Loucy (cell line): ENCODE results near the gene TACC3.

Source experiments
- H2AFZ ChIP-seq: fragments of 200-600 bp; sonication (generic); 2 replicates; pipeline ENCODE4 v1.6.0; 2016; ENCODE audit warnings: antibody characterized with exemption, mild to moderate bottlenecking, low read length, moderate library complexity
- H3F3A ChIP-seq: fragments of 200-600 bp; 2 replicates; pipeline ENCODE4 v1.6.0; 2016; ENCODE audit warnings: antibody characterized with exemption, low read depth, mild to moderate bottlenecking
- H3K27me3 ChIP-seq: fragments of 200-600 bp; sonication (generic); 2 replicates; pipeline ENCODE4 v1.6.1; 2014; ENCODE audit warnings: low read length, mild to moderate bottlenecking; ENCODE audit not compliant: insufficient read depth, poor library complexity, severe bottlenecking
- H3K36me3 ChIP-seq: fragments of 200-600 bp; sonication (generic); 2 replicates; pipeline ENCODE4 v1.6.1; 2016; ENCODE audit warnings: low read length; ENCODE audit not compliant: insufficient read depth
- H3K4me1 ChIP-seq: fragments of 200-600 bp; sonication (generic); 2 replicates; pipeline ENCODE4 v1.5.1; 2014; ENCODE audit warnings: low read length, mild to moderate bottlenecking; ENCODE audit not compliant: insufficient read depth, poor library complexity, severe bottlenecking
- H3K4me2 ChIP-seq: fragments of 200-600 bp; sonication (generic); 2 replicates; pipeline ENCODE4 v1.6.0; 2014; ENCODE audit warnings: antibody characterized with exemption, low read length, low read depth, mild to moderate bottlenecking; ENCODE audit not compliant: poor library complexity, severe bottlenecking
- H3K4me3 ChIP-seq: fragments of 200-600 bp; sonication (generic); 2 replicates; pipeline ENCODE4 v1.5.1; 2014; ENCODE audit warnings: low read length, mild to moderate bottlenecking, mixed read lengths; ENCODE audit not compliant: poor library complexity, severe bottlenecking
- H3K79me2 ChIP-seq: fragments of 200-600 bp; sonication (generic); 2 replicates; pipeline ENCODE4 v1.6.1; 2014; ENCODE audit warnings: low read length; ENCODE audit not compliant: insufficient read depth
- H3K9ac ChIP-seq: fragments of 200-600 bp; sonication (generic); 2 replicates; pipeline ENCODE4 v1.6.0; 2014; ENCODE audit warnings: mild to moderate bottlenecking, low read depth, low read length, moderate library complexity; ENCODE audit not compliant: poor library complexity, severe bottlenecking
- H3K9me2 ChIP-seq: fragments of 200-600 bp; sonication (generic); replicated peaks from 2 replicates; pipeline ENCODE4 v1.6.1; 2016; ENCODE audit warnings: low read depth, low read length, mixed read lengths
- H3K9me3 ChIP-seq: fragments of 200-600 bp; sonication (generic); 2 replicates; pipeline ENCODE4 v1.6.1; 2014; ENCODE audit warnings: mild to moderate bottlenecking, antibody characterized with exemption, low read length, low read depth; ENCODE audit not compliant: insufficient read depth
- H4K20me1 ChIP-seq: fragments of 200-600 bp; sonication (generic); 2 replicates; pipeline ENCODE4 v1.6.0; 2014; ENCODE audit warnings: antibody characterized with exemption, low read length, mild to moderate bottlenecking; ENCODE audit not compliant: insufficient read depth, poor library complexity, severe bottlenecking
- EZH2phosphoT487 ChIP-seq: fragments of 200-600 bp; IDR thresholded peaks from 2 replicates; pipeline ENCODE4 v1.6.1; 2018; ENCODE audit warnings: antibody characterized with exemption, mild to moderate bottlenecking, moderate library complexity, borderline replicate concordance
- TF ChIP-seq, protein P1 (sequence below): fragments of 200-600 bp; sonication (generic); conservative IDR thresholded peaks from 2 replicates; pipeline ENCODE4 v1.5.1; 2014; ENCODE audit warnings: mild to moderate bottlenecking, antibody characterized with exemption, low read length

TACC3 gene

GRCh38 chr4:1787411-1788077, 66.2 kb downstream of the TACC3 start:
- H4K20me1 ChIP-seq: no peaks in the 10 kb centered on the region
- H2AFZ ChIP-seq: no peak overlapping the region
- H3K79me2 ChIP-seq: no peaks in the 10 kb centered on the region
- TF ChIP-seq EZH2phosphoT487: no peak
- TF ChIP-seq, protein P1, sequence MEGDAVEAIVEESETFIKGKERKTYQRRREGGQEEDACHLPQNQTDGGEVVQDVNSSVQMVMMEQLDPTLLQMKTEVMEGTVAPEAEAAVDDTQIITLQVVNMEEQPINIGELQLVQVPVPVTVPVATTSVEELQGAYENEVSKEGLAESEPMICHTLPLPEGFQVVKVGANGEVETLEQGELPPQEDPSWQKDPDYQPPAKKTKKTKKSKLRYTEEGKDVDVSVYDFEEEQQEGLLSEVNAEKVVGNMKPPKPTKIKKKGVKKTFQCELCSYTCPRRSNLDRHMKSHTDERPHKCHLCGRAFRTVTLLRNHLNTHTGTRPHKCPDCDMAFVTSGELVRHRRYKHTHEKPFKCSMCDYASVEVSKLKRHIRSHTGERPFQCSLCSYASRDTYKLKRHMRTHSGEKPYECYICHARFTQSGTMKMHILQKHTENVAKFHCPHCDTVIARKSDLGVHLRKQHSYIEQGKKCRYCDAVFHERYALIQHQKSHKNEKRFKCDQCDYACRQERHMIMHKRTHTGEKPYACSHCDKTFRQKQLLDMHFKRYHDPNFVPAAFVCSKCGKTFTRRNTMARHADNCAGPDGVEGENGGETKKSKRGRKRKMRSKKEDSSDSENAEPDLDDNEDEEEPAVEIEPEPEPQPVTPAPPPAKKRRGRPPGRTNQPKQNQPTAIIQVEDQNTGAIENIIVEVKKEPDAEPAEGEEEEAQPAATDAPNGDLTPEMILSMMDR: no peak
- no peak overlapping the region for H3K4me2 ChIP-seq
- H3K36me3 ChIP-seq: no peaks in the 10 kb centered on the region
- H3K9me3 ChIP-seq: no peaks in the 10 kb centered on the region
- H3K9me2 ChIP-seq: no peaks in the 10 kb centered on the region
- no peaks in the 10 kb centered on the region for H3K27me3 ChIP-seq
- H3K4me3 ChIP-seq: no peak overlapping the region
- H3K9ac ChIP-seq: no peak overlapping the region
- H3K4me1 ChIP-seq: no peaks in the 10 kb centered on the region
- H3F3A ChIP-seq: no peaks in the 10 kb centered on the region

- H3K4me2 ChIP-seq: no peak overlapping the region
- no peaks in the 10 kb centered on the region for H3K79me2 ChIP-seq
- no peaks in the 10 kb centered on the region for H3F3A ChIP-seq
- H4K20me1 ChIP-seq: no peaks in the 10 kb centered on the region
- TF ChIP-seq, protein P1: no peak
- TF ChIP-seq EZH2phosphoT487: no peak
- no peak overlapping the region for H2AFZ ChIP-seq
- H3K4me3 ChIP-seq: no peak overlapping the region
- no peaks in the 10 kb centered on the region for H3K36me3 ChIP-seq
- H3K9me2 ChIP-seq: no peaks in the 10 kb centered on the region
- no peaks in the 10 kb centered on the region for H3K4me1 ChIP-seq
- no peaks in the 10 kb centered on the region for H3K27me3 ChIP-seq
- H3K9ac ChIP-seq: no peak overlapping the region
- H3K9me3 ChIP-seq: no peaks in the 10 kb centered on the region
These were observed 67.1 kb downstream of the TACC3 start for GRCh38 chr4:1788254-1788973.

DNA sequence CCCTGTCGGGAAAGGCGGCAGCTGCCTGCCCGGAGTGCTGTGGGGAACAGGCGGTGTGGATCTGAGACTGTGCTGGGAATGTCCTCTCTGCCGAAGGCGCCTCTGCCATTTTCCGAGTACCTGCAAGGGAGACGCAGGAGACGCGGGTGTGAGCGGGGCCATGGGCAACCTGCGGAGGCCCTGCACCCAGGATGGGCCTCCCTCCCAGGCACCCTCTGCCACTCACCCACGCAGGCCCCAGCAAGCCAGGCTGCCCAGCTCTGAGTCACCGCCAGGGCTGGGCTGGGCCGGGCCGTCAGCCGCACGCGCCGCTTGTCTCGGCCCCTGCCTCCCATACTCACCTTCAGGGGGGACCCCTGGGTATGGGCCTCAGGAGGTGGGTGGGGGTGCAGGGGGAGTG, 68.2 kb downstream of the TACC3 start:
- H3K9me2 ChIP-seq: no peaks in the 10 kb centered on the region
- H3F3A ChIP-seq: no peaks in the 10 kb centered on the region
- H2AFZ ChIP-seq: no peak overlapping the region
- H3K79me2 ChIP-seq: no peaks in the 10 kb centered on the region
- H3K9me3 ChIP-seq: no peaks in the 10 kb centered on the region
- no peak for TF ChIP-seq EZH2phosphoT487
- TF ChIP-seq, protein P1: no peak
- no peaks in the 10 kb centered on the region for H3K4me1 ChIP-seq
- no peaks in the 10 kb centered on the region for H3K36me3 ChIP-seq
- no peaks in the 10 kb centered on the region for H3K27me3 ChIP-seq
- no peak overlapping the region for H3K4me3 ChIP-seq
- H3K9ac ChIP-seq: no peak overlapping the region
- no peaks in the 10 kb centered on the region for H4K20me1 ChIP-seq
- no peak overlapping the region for H3K4me2 ChIP-seq
